ENCODE results near the gene PLXNC1.

Gene PLXNC1

GRCh38 chr12:94135896-94136295 is 12.5 kb upstream of the PLXNC1 start:
- no peak for DNase-seq

DNA sequence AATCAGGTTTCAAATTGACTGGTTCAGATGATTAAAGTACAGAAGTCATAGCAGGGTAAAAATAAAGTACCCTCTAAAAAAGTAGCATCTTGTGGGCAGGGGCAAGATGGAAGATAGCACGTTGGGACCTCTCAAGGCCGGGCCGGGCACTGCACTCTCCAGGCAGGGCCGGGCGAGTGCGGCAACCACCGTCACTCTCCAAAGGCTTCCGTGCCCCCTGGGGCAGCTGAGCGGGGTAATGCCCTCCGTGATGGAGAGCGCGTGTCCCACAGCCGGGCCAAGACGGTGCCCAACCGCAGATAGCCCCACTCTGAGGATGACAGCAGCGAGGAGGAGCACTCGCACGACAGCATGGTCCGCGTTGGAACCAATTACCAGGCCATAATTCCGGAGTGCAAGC is 8.6 kb upstream of the PLXNC1 start:
- no peak for DNase-seq

GRCh38 chr12:94140556-94140955 is 7.8 kb upstream of the PLXNC1 start:
- DNase-seq, result no peak

- DNase-seq, result no peak
Measured at GRCh38 chr12:94141004-94141764, 7.2 kb upstream of the PLXNC1 start.

DNA sequence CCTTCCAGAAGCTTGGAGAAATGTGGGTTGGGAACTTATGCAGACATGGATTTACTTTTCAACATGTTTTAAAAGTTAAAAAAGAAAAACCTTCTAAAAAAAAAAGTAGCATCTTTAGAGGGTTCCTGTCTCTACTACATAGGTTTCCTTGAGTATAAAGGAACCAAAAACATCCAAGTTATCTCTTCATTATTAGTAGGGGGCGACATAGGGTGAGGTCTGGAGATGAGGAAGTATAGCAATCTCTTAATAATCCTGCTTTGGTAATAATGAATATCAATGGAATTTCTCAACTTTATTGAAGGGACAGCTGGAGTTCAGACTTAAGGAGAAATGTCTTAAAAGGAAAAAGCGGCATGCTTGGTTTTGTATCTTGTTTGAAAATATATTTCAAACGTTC is 6.5 kb upstream of the PLXNC1 start:
- DNase-seq, result no peak

DNA sequence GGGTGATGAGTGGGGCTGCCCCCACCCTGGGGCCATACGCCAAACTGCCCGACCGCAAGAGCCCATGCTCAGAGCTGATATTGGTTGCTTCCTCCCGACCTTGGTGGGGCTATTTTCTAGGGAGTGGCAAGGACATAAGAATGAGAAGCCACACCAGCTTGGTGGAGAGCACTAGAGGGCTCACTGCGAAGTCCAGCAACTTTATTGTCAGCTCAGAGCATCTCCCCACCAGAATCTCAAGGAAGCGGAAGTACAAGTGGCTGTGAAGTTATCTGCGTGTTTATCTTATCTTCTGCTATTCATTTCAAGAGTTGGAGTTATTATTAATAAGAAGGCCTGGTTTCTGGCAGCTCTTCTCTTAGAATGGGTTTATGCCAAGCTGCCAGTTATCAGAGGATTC is 4.9 kb upstream of the PLXNC1 start:
- DNase-seq, result no peak

DNA sequence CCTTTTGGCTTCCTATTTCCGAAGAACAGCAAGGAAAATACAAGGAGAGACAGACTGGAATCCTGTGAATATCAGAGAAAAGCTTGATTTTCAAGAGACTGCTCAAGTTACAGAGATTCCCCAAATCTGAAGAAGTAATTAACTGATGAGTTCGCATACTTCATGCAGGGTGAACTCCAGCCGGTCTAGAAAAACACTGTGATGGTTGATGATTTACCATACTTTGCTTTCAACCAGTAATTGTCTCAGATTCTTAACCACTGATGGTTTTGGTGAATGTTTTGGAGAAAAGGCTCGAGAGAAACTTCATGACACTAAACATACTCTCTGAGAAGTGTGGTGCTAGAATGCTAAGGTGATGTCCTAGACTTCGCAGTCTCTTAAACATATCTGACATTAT is 4.4 kb upstream of the PLXNC1 start:
- peak; percentile 56 for DNase-seq

GRCh38 chr12:94144781-94145180 is 3.6 kb upstream of the PLXNC1 start:
- no peak for DNase-seq

DNA sequence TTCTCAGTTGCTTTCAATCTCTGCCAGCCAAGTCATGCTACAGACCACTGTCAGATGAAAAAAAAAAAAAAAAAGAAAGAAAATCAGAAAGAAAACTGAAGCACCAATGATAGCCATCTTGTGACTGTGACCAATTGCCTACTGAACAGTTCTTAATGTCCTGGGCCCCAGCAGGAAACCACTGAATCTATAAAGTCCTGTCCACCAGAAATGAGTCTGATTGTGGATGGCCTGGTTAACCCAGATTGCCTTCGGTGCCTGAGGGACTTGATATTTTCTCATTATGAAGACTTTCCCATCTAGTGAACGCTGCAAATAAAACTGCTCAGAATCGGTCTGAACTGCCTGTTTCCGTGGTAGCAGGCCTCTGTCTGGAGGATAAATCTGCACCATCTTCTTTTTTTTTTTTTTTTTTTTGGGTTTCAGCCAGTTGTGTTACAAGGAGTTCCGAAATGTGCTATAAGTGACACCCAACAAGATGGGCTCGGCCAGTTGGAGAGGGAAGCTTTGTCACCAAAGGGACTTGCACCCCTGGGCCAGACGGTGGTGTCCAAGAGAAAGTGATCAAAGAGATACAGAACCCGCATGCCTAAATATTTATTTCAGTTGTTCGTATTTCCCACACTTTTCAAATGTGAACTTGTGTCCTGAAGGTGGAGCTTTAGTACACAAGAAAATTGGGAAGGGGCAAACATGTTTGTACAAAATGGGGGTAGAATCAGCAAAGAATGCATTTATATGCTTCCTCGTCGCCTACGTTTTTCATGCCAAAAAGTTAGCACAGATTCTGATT is 3.0 kb upstream of the PLXNC1 start:
- DNase-seq, result no peak

GRCh38 chr12:94146166-94146936 is 2.0 kb upstream of the PLXNC1 start:
- DNase-seq, result no peak

GRCh38 chr12:94147387-94147990 is 888 bp upstream of the PLXNC1 start:
- DNase-seq, result no peak

GRCh38 chr12:94148739-94149118 is 352 bp downstream of the PLXNC1 start:
- no peak for DNase-seq

DNA sequence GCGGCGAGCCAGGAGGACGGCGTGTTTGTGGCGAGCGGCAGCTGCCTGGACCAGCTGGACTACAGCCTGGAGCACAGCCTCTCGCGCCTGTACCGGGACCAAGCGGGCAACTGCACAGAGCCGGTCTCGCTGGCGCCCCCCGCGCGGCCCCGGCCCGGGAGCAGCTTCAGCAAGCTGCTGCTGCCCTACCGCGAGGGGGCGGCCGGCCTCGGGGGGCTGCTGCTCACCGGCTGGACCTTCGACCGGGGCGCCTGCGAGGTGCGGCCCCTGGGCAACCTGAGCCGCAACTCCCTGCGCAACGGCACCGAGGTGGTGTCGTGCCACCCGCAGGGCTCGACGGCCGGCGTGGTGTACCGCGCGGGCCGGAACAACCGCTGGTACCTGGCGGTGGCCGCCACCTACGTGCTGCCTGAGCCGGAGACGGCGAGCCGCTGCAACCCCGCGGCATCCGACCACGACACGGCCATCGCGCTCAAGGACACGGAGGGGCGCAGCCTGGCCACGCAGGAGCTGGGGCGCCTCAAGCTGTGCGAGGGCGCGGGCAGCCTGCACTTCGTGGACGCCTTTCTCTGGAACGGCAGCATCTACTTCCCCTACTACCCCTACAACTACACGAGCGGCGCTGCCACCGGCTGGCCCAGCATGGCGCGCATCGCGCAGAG is 873 bp downstream of the PLXNC1 start:
- DNase-seq, result no peak

DNA sequence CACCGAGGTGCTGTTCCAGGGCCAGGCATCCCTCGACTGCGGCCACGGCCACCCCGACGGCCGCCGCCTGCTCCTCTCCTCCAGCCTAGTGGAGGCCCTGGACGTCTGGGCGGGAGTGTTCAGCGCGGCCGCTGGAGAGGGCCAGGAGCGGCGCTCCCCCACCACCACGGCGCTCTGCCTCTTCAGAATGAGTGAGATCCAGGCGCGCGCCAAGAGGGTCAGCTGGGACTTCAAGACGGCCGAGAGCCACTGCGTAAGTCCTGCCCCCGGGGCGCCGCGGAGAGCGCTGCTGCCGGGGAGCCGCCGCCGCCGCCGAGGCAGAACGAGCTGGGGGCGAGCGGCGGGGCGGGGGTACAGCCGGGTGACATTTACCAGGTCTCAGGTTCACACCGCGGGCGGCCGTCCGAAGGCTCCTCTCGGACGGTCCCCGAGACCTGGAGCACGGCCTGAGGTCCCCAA is 1.4 kb downstream of the PLXNC1 start:
- DNase-seq, result no peak

- no peak for DNase-seq
Measured at GRCh38 chr12:94150240-94151121, 2.1 kb downstream of the PLXNC1 start.

GRCh38 chr12:94151582-94151981 is 3.2 kb downstream of the PLXNC1 start:
- no peak for DNase-seq

DNA sequence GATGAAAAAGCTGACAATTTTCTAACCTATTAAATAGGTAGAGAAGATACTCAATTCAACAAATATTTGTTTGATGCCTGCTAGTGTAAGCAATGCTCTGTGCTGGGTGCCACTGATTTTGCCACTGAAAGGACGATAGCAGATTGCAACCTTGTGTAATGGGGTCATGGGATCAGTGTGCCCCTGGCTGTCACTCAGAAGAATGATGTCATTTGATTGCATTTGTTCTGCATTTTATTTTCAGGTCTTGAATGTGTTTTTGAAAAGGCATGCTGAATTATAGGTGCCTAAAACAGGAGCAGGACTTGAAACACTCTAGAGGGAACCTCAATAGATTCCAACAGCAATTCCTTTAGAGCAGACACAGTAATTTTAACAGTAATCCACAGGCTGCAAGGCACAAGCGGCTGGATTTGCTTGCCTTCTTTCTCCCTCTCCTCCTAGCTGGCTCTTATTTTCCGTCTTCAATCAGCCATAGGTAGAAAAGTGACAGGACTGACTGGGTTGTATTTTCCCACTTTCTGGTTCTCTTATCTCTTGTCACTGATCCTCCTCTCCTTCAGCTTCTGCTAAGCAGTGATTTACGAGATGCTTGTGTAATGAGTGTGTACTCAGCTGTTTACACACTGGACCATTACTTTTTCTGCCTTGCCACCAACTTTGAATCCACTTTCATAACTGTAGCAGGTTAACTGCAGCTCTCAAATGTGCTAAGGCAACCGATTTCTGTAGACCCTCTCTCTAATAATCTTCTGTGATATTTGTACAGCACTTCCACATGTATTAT is 4.1 kb downstream of the PLXNC1 start:
- peak; percentile 15 for DNase-seq

- no peak for DNase-seq
Measured at GRCh38 chr12:94157181-94157580, 8.8 kb downstream of the PLXNC1 start.

DNA sequence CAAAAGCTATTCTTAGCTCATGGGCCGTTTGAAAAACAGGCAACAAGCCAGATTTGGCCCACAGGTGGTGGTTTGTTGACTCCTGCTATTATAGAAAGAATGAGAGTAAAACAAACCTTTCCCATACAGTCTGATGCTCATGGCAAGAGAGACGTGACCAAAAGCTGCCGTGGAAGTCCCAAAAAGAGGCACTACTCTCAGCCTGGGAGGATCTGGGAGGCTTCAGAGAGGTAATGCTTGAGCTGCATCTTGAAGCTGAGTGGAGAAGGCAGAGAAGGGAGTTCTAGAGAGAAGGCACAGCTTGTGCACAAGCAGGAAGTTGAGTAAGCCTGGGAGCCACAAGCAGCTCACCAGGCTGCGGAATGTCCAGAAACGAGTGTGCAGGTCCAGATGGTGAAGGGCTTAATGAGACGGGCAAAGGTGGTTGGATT is 9.6 kb downstream of the PLXNC1 start:
- no peak for DNase-seq

GRCh38 chr12:94158666-94159065 is 10.3 kb downstream of the PLXNC1 start:
- no peak for DNase-seq

- DNase-seq, result no peak
Measured at GRCh38 chr12:94162108-94162507, 13.7 kb downstream of the PLXNC1 start.
